Stomach (tissue), 4 donors: Measurements from ENCODE around the gene BCAS1.

Experiments
- POLR2AphosphoS5 ChIP-seq, 3 donors: sonication (generic); formaldehyde crosslinking; IDR thresholded peaks; one replicate each; pipeline ENCODE4 v1.6.1; 2016; ENCODE audit warnings: antibody characterized with exemption in 3 of 3
- TF ChIP-seq, protein P1 (sequence below), 7 experiments: fragments of 450-650 bp in 4 of 7; fragments of 200-600 bp in 3 of 7; sonication (generic) in 3 of 7; IDR thresholded peaks; one replicate each; pipeline ENCODE4 v1.5.1; 2016 to 2019; ENCODE audit warnings: antibody characterized with exemption in 7 of 7, control low read depth in 2 of 7, mild to moderate bottlenecking in 1 of 7

DNA sequence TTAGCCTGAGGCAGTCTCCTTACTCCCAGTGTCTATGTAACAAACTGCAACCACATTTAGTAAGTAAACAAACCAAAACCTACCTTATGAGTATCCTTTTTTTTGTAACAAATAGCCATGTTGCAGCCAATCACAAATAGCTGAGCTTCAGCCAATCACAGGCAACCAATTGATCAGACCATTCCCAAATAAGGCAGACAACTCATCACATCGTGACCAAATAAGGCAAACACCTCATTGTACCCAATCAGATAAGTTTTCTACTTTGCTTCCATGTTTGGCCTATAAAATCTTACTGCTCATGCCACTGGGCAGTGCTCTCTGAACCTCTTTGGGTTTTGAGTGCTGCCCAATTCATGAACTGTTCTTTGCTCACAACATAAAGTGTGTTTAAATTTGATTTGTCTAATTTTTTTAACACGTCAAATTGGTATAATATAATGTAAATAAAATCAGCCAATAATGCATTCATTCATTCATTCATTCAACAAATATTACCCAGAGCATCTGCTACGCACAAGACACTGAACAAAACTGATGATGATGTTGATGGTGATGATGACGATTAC lies 117.8 kb downstream of the BCAS1 start:
- TF ChIP-seq, protein P1, sequence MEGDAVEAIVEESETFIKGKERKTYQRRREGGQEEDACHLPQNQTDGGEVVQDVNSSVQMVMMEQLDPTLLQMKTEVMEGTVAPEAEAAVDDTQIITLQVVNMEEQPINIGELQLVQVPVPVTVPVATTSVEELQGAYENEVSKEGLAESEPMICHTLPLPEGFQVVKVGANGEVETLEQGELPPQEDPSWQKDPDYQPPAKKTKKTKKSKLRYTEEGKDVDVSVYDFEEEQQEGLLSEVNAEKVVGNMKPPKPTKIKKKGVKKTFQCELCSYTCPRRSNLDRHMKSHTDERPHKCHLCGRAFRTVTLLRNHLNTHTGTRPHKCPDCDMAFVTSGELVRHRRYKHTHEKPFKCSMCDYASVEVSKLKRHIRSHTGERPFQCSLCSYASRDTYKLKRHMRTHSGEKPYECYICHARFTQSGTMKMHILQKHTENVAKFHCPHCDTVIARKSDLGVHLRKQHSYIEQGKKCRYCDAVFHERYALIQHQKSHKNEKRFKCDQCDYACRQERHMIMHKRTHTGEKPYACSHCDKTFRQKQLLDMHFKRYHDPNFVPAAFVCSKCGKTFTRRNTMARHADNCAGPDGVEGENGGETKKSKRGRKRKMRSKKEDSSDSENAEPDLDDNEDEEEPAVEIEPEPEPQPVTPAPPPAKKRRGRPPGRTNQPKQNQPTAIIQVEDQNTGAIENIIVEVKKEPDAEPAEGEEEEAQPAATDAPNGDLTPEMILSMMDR (IDR thresholded peaks at IDR 0.05): no peak
- TF ChIP-seq POLR2AphosphoS5 (IDR thresholded peaks at IDR 0.05): no peak
